ENCODE results near the gene UBA6.

DNA sequence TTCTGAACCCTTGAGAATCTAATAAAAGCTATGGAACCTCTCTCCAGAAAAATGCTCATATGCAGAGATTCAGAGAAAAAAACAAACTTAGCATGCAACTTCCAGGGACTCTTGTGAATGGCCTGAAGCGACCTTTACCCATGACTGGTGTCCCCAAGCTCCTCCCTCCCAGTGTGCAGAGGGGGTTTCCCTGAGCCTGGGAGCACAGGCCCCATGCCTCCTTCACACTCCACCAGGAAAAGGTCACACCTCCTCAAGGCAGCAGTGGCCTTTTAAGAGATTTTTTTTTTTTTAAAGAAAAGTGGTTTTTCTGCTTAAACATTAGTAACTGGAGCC lies 13.3 kb upstream of the UBA6 start:
- TF ChIP-seq, protein P1, sequence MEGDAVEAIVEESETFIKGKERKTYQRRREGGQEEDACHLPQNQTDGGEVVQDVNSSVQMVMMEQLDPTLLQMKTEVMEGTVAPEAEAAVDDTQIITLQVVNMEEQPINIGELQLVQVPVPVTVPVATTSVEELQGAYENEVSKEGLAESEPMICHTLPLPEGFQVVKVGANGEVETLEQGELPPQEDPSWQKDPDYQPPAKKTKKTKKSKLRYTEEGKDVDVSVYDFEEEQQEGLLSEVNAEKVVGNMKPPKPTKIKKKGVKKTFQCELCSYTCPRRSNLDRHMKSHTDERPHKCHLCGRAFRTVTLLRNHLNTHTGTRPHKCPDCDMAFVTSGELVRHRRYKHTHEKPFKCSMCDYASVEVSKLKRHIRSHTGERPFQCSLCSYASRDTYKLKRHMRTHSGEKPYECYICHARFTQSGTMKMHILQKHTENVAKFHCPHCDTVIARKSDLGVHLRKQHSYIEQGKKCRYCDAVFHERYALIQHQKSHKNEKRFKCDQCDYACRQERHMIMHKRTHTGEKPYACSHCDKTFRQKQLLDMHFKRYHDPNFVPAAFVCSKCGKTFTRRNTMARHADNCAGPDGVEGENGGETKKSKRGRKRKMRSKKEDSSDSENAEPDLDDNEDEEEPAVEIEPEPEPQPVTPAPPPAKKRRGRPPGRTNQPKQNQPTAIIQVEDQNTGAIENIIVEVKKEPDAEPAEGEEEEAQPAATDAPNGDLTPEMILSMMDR (IDR thresholded peaks at IDR 0.05; ENCODE audit: insufficient read depth, low read depth, low read length) = no peak
- TF ChIP-seq EZH2 (IDR thresholded peaks at IDR 0.05; ENCODE audit: insufficient read depth, low read length) = no peak

All from astrocyte (in vitro differentiated cells and primary cell).